Renal cortex interstitium (tissue), 11 donors: ENCODE results near the gene RUBCN. TPM values are rescaled to one million over a fixed set of nuclear protein-coding genes. Genes with fewer than 3 reads are reported as not detected.
A peak's percentile ranks its signal among the peaks of the same experiment; 100 is the strongest.
"Not testable (repeated sequence)": the region's sequence is repeated elsewhere in the genome, so short reads cannot be mapped to it uniquely, and the experiment has no call there.

Experiments
- DNase-seq, 11 donors: peaks; one replicate each; pipeline ENCODE4 v3.0.0-alpha.2; 2013; ENCODE audit warnings: low read depth in 9 of 11, low spot score in 4 of 11; ENCODE audit errors: extremely low read depth in 1 of 11
- polyA plus RNA-seq, 3 donors: library from polyadenylated mRNA; unstranded; fragments of 120-200 nt; gene quantifications; one replicate each; pipeline ENCODE4 v1.2.1, GENCODE V29; 2013; ENCODE audit not compliant: insufficient read length in 3 of 3

The RUBCN gene
- polyA plus RNA-seq, 3 donors, result 9.9 to 14.8 (median 12.4) TPM

DNA sequence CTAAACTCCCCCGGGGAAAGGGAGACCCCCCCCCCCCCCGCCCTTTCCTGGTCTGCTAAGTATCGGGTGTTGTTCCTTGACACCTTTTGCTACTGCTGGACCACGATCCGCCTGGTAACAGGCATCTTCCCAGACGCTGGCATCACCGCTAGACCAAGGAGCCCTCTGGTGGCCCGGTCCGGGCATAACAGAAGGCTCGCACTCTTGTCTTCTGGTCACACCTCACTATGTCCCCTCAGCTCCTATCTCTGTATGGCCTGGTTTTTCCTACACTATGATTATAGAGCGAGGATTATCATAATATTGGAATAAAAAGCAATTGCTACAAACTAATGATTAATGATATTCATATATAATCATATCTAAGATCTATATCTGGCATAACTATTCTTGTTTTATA lies 104.7 kb downstream of the RUBCN start:
- DNase-seq, result not testable (repeated sequence)

DNA sequence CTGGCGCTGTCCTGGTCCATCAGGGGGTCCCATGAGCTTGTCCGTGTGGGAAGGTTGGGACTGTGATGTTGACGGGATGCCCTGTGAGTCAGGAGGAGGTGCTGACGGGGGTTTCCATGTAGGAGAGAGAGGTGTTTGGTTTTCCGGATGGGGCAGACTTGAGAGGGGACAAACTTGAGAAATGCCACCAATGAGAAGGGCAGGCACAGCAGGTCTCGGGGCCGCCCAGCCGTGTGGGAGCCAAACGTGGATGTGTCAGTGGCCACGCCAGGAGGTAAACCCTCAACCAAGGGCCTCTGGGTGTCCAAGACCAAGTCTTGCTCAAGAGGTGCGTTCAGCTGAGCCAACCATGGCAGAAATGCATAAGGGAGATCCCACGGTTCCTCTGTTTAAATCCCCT lies 105.9 kb downstream of the RUBCN start:
- not testable (repeated sequence) for DNase-seq

GRCh38 chr3:197629286-197629685 lies 107.4 kb downstream of the RUBCN start:
- DNase-seq, result not testable (repeated sequence)

- DNase-seq, result peak; percentile 54 to 80 (median 65)
These were observed 108.8 kb downstream of the RUBCN start for GRCh38 chr3:197627772-197628523.

DNA sequence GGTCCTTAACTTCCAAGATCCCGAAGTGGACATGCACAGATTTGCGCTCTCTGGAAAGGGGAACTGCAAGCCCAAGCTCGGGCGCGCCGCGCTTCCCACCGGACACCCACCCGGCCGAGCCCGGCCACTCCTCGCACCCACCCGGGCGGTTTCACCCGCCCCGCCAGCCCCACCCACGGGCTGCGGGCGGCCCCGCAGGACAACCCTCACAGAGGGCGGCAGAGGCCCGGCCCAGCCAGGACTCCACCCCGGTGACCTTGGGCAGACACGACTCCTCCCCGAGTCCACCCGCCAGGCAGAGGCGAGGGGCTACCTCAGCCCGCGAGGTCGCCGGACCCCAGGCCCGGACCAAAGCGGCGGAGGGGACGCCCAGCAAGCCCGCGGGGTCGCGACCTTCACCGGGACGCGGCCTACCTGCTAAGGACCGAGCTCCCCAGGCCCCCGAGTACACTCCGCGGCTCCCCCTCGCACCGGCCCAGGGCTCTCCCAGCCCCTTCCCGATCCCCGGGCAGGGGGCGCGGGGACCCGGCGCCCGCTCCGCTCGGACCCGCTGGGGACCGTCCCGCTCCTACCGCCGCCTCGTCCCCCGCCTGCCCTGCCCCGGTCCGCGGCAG lies 109.4 kb downstream of the RUBCN start:
- not testable (repeated sequence) for DNase-seq

GRCh38 chr3:197626404-197627157 lies 110.1 kb downstream of the RUBCN start:
- DNase-seq, result not testable (repeated sequence)

DNA sequence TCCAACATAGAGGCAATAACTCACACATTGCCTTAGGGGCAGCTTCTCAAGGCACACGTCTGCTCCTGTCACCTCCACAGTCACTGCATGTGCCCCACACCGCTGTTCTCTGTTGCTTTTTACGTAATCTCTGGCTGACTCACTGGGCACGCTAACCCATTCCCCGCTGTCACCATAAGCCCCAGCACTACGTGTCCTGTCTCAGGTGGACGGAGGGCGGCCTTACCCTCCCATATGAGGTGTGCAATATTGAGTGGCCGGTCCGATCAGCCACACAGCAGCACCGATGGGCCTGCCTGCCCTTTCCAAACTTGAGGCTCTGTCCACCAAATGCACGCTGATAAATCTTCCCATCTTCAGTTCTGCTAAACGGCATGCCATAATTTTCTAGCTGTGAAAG lies 115.2 kb downstream of the RUBCN start:
- DNase-seq, result not testable (repeated sequence)

Other genes with a start within 250 kb of the RUBCN start
- 10 to 100 TPM; 35.6 to 50.6 (median 42.2) TPM for gene BDH1, start 180.9 kb downstream of the RUBCN start, polyA plus RNA-seq
- 100 to 1,000 TPM in 1 of 3 donors, 10 to 100 TPM in 2; 85.0 to 106 (median 97.4) TPM for gene FYTTD1, start 13.0 kb upstream of the RUBCN start, polyA plus RNA-seq
- 10 to 100 TPM; 39.6 to 48.9 (median 39.7) TPM for gene LRCH3, start 54.4 kb upstream of the RUBCN start, polyA plus RNA-seq
- 1,000 to 10,000 TPM; 1,629 to 1,778 (median 1,714) TPM for gene RPL35A, start 213.3 kb upstream of the RUBCN start, polyA plus RNA-seq
- gene LMLN, start 223.3 kb upstream of the RUBCN start, polyA plus RNA-seq, result 10 to 100 TPM in 1 of 3 donors, 1 to 10 TPM in 2; 7.0 to 14.9 (median 9.3) TPM